ENCODE measurements around the gene DHRS13. TPM values are rescaled to one million over a fixed set of nuclear protein-coding genes. Genes with fewer than 3 reads are reported as not detected.

The DHRS13 gene, protein sequence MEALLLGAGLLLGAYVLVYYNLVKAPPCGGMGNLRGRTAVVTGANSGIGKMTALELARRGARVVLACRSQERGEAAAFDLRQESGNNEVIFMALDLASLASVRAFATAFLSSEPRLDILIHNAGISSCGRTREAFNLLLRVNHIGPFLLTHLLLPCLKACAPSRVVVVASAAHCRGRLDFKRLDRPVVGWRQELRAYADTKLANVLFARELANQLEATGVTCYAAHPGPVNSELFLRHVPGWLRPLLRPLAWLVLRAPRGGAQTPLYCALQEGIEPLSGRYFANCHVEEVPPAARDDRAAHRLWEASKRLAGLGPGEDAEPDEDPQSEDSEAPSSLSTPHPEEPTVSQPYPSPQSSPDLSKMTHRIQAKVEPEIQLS
- total RNA-seq (12.7 TPM), polyA plus RNA-seq (18.9 TPM)
- long read RNA-seq, donor 1 = 0 reads
- long read RNA-seq, donor 2 = 0 reads
- long read RNA-seq, donor 3, transcript DHRS13-201 (5 exons, 1,921 nt) = major isoform, 8 of 9 reads
- long read RNA-seq, donor 3, partial matches to known transcripts = 0 of 9 reads
- long read RNA-seq, donor 3, other reads (novel, unspliced or antisense) = 0 of 9 reads
- long read RNA-seq, donor 4, partial matches to known transcripts = 0 of 2 reads
- long read RNA-seq, donor 4, other reads (novel, unspliced or antisense) = 0 of 2 reads
- long read RNA-seq, donor 5, transcript DHRS13-201 (5 exons, 1,921 nt) = major isoform, 10 of 15 reads
- long read RNA-seq, donor 5, transcript DHRS13-202 (4 exons, 2,037 nt) = minor isoform, 5 of 15 reads
- long read RNA-seq, donor 5, partial matches to known transcripts = 0 of 15 reads
- long read RNA-seq, donor 5, other reads (novel, unspliced or antisense) = 0 of 15 reads
- long read RNA-seq, donor 6, transcript DHRS13-201 (5 exons, 1,921 nt) = major isoform, 8 of 11 reads
- long read RNA-seq, donor 6, partial matches to known transcripts = 0 of 11 reads
- long read RNA-seq, donor 6, other reads (novel, unspliced or antisense) = 0 of 11 reads
- long read RNA-seq, donor 7, partial matches to known transcripts = 0 of 2 reads
- long read RNA-seq, donor 7, other reads (novel, unspliced or antisense) = 0 of 2 reads
- long read RNA-seq, donor 8, partial matches to known transcripts = 0 of 2 reads
- long read RNA-seq, donor 8, other reads (novel, unspliced or antisense) = 0 of 2 reads
- long read RNA-seq, donor 9, partial matches to known transcripts = 0 of 1 reads
- long read RNA-seq, donor 9, other reads (novel, unspliced or antisense) = 0 of 1 reads
- long read RNA-seq, donor 10, partial matches to known transcripts = 0 of 1 reads
- long read RNA-seq, donor 10, other reads (novel, unspliced or antisense) = 0 of 1 reads

DNA sequence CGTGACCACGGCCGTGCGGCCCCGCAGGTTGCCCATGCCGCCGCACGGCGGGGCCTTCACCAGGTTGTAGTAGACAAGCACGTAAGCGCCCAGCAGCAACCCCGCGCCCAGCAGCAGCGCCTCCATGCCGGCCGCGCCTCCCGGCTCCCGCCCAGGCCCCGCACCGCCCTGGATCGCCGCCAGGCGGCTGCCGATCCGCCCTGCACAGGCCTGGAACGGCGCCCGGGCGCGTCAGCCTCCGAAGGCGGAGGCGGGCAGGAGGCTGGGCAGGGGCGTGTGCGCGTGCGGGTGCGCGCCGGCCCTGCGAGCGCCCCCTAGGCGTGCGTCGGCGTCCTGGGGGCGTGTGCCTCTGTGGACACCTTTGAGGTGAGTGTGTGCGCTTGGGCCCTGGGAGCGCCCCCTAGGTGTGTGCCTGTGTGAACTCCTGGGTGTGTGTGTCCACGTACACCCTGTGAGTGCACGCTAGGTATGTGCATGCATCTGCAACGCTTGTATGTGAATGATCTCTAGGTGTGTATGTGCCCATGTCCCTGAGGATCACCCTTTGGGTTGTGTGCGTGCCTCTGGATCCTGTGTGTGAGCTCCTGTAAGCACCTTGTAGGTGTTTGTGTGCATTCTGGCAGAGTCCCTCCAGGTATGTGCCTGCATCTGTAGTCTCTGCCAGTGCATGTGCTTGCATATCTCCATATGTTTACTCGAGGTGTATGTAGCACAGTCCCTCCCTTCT lies at the start of gene DHRS13:
DHRS13 (minus strand) TSS at position 261 of the 727 bp plus-strand sequence; CDS start at position 126, 135 bp downstream.
- Histone ChIP-seq H3K27ac (ENCODE audit: low read depth in 1 of 2, low read length in 1 of 2) (peak within 1 kb of the TSS; percentile 43 to 76), H3K27me3 (ENCODE audit: control insufficient read depth in 2 of 2, insufficient read depth in 1 of 2, low read length in 1 of 2) (no peaks in the 10 kb centered on the region), H3K4me1 (ENCODE audit: control insufficient read depth in 2 of 2, insufficient read depth in 2 of 2, low read length in 2 of 2) (peaks cover 10 to 22% of the 10 kb centered on the region in 2 donors), H3K36me3 (ENCODE audit: control insufficient read depth in 2 of 2, insufficient read depth in 2 of 2, low read length in 1 of 2) (peaks cover 24 to 32% of the 10 kb centered on the region in 2 donors), H3K4me3 (ENCODE audit: low read length in 2 of 2) (peak within 1 kb of the TSS; percentile 58 to 75), H3K9me3 (ENCODE audit: control insufficient read depth in 2 of 2, insufficient read depth in 1 of 2, low read length in 1 of 2) (peaks cover 0 to 5% of the 10 kb centered on the region in 2 donors)
- DNase-seq (ENCODE audit: low read depth in 6 of 9, low spot score in 9 of 9) = peak; percentile 78 to 97 (median 89)
- 2% methylated on average over 55 of the region's 55 CpGs for WGBS

DNA sequence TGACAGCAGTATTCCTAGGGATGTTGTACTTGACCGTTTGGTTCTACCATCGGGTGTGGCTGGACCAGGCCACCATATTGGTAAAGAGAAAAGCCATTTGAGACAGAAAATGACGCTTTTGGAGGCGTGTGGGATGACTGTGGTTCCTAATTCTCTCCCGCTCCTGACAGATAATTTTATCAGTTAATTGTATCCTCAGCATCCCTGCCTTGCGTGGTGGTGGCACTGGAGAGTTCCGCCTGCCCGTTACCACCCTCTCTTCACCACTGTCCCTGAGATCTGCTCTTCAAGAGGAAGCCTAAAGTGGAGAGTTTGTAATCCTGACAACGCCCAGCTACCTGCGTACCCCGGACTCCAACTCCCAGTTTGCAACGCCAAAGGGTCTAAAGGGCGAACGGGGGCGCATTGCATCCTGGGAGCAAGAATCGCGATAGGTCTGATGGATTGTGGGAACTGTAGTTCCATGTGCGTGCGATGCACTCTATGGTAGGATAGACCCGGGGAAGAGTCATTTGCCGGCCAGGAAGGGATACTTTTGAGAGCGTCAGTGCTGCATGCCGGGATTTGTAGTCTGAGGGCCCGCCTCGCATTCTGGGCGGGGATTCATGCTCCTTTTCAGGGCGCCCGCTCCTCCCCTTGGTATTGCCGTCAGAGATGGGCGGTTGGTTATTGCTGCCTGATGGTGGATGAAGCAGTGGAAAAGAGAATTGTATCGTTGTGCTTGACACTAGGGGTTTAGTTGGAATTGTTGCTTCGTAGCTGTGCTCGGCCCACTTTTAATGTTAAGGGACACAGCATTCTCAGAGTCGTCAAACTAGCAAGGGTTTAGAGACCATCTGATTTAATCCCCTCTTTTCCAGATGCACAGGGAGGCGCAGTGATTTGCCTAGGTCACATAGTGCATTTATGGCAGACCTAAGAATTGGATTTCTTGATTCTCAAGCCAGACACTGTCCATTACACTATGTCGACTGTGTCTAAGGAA lies 49.4 kb upstream of the DHRS13 start:
- Histone ChIP-seq H3K36me3 (ENCODE audit: control insufficient read depth in 2 of 2, insufficient read depth in 2 of 2, low read length in 1 of 2) (peaks cover 0 to 2% of the 10 kb centered on the region in 2 donors), H3K4me1 (ENCODE audit: control insufficient read depth in 2 of 2, insufficient read depth in 2 of 2, low read length in 2 of 2) (peaks cover 22 to 34% of the 10 kb centered on the region in 2 donors), H3K27ac (ENCODE audit: low read depth in 1 of 2, low read length in 1 of 2) (peak overlapping the region; percentile 99 to 100), H3K9me3 (ENCODE audit: control insufficient read depth in 2 of 2, insufficient read depth in 1 of 2, low read length in 1 of 2) (no peaks in the 10 kb centered on the region), H3K27me3 (ENCODE audit: control insufficient read depth in 2 of 2, insufficient read depth in 1 of 2, low read length in 1 of 2) (no peaks in the 10 kb centered on the region), H3K4me3 (ENCODE audit: low read length in 2 of 2) (peak overlapping the region; percentile 56 to 68)
- WGBS = 7% methylated on average over 36 of the region's 36 CpGs
- DNase-seq (ENCODE audit: low read depth in 6 of 9, low spot score in 9 of 9) = peak; percentile 97 to 100 (median 99)

DNA sequence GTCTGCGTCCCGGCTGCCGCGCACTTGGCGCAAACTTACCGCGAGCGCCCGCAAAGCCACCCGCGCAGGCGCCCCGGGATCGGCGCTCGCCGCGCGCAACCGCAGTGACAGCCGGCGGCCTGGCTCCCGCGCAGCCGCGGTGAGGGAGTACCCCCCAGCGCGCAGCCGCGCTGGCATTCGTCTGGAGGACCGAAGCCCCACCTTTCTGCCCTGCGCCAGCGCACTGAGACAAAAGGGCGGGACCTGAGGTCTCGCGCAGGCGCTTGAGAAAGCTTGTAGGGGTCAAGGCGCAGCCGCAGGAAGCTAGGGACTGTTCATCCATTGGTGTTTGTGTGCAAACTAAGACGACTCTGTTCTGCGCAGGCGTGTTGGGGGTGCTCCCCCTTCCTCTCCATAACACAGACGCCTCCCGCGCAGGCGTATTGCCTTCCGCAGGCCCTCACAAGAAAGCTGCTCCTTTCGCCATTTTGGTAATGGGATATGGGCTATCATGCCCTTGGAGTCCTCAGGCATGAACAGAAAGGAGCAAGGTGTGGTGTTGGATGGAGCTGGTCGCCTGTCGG lies 48.6 kb upstream of the DHRS13 start, which contains the start of gene PHF12:
PHF12 (minus strand) TSS at position 91 of the 563 bp plus-strand sequence. CDS start 558 bp downstream, outside the sequence.
- DNase-seq (ENCODE audit: low read depth in 6 of 9, low spot score in 9 of 9) = peak; percentile 97 to 100 (median 100)
- Histone ChIP-seq H3K4me1 (ENCODE audit: control insufficient read depth in 2 of 2, insufficient read depth in 2 of 2, low read length in 2 of 2) (peaks cover 22 to 40% of the 10 kb centered on the region in 2 donors), H3K27ac (ENCODE audit: low read depth in 1 of 2, low read length in 1 of 2) (peak within 1 kb of the TSS; percentile 99 to 100), H3K4me3 (ENCODE audit: low read length in 2 of 2) (peak within 1 kb of the TSS; percentile 72 to 89), H3K27me3 (ENCODE audit: control insufficient read depth in 2 of 2, insufficient read depth in 1 of 2, low read length in 1 of 2) (no peaks in the 10 kb centered on the region), H3K9me3 (ENCODE audit: control insufficient read depth in 2 of 2, insufficient read depth in 1 of 2, low read length in 1 of 2) (no peaks in the 10 kb centered on the region), H3K36me3 (ENCODE audit: control insufficient read depth in 2 of 2, insufficient read depth in 2 of 2, low read length in 1 of 2) (peaks cover 0 to 6% of the 10 kb centered on the region in 2 donors)
- WGBS = under 1% methylated on average over 51 of the region's 51 CpGs

DNA sequence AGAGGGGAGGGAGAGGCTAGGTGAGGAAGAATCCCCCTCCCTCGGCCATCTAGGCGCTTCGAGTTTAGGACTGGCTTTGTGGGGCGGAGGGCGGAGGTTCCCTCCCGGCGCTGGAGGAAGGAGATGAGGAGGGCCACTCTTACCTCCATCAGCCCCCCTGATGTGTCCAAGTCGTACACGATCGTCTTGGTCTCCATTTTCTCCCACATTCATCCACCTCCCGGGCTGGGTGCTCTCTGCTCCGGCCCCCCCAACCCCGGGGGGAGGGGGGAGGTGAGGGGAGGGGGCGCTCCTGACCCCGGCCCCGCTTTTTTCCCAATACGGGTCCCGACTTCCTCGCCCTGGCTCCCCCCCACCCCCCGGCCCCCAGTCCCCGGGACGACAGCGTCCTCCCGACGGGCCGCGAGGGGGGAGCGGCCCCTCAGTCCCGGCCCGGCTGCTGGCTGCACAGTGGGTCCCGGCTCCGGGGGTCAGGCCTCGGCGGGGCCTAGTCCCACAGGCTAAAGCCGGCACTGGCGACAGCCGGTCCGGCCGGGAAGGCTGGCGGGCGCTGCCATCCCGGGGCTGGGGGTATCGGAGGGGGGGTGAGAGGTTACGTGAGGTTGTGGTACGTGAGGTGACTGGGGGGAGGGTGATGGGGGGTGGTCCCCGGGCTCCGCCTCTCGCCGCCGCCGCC lies 48.0 kb upstream of the DHRS13 start:
- Histone ChIP-seq H3K27me3 (ENCODE audit: control insufficient read depth in 2 of 2, insufficient read depth in 1 of 2, low read length in 1 of 2) (no peaks in the 10 kb centered on the region), H3K4me3 (ENCODE audit: low read length in 2 of 2) (peak overlapping the region; percentile 72 to 89), H3K9me3 (ENCODE audit: control insufficient read depth in 2 of 2, insufficient read depth in 1 of 2, low read length in 1 of 2) (no peaks in the 10 kb centered on the region), H3K36me3 (ENCODE audit: control insufficient read depth in 2 of 2, insufficient read depth in 2 of 2, low read length in 1 of 2) (peaks cover under 1 to 12% of the 10 kb centered on the region in 2 donors), H3K27ac (ENCODE audit: low read depth in 1 of 2, low read length in 1 of 2) (peak overlapping the region; percentile 89 to 92), H3K4me1 (ENCODE audit: control insufficient read depth in 2 of 2, insufficient read depth in 2 of 2, low read length in 2 of 2) (peaks cover 22 to 45% of the 10 kb centered on the region in 2 donors)
- under 1% methylated on average over 51 of the region's 51 CpGs for WGBS
- DNase-seq (ENCODE audit: low read depth in 6 of 9, low spot score in 9 of 9) = no peak

DNA sequence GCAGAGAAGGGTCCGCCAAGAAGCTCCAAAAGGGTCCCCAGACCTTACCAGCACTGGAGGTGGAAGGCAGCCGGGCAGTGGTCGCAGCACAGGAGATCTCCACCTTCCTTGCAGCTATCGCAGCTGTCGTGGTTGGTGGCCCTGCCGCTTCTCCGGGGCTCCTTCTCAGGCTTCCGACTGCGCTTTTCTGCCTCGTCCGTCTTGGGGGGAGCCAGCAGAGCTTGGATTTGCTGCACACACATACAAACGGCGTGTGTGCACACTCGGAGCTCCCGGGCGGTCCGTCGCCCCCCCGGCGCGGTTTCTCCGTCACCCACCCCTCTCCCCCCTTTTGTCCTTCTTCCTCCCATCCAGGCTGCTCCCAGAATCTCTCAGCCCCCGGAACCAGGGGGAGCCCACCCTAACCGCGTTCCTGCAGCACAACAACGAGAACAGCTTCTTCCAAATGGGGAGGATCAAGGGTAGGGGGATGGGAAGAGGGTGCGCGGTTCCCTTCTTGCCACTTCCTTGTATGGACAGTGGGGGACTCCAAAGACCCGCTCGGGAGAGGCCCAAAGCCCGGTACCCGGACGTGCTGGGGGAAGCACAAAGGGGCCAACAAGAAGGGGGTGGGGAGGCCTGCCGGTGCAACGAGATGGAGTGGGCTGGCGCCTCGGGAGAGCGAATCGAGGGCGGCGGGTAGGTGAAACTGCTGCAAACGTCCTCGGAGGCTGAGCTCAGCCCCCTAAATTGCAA lies 47.3 kb upstream of the DHRS13 start:
- under 1% methylated on average over 43 of the region's 43 CpGs for WGBS
- DNase-seq (ENCODE audit: low read depth in 6 of 9, low spot score in 9 of 9) = peak in 7 of 9 donors; percentile 31 to 72 (median 50)
- Histone ChIP-seq H3K9me3 (ENCODE audit: control insufficient read depth in 2 of 2, insufficient read depth in 1 of 2, low read length in 1 of 2) (no peaks in the 10 kb centered on the region), H3K36me3 (ENCODE audit: control insufficient read depth in 2 of 2, insufficient read depth in 2 of 2, low read length in 1 of 2) (peaks cover 5 to 14% of the 10 kb centered on the region in 2 donors), H3K4me1 (ENCODE audit: control insufficient read depth in 2 of 2, insufficient read depth in 2 of 2, low read length in 2 of 2) (peaks cover 22 to 49% of the 10 kb centered on the region in 2 donors), H3K27ac (ENCODE audit: low read depth in 1 of 2, low read length in 1 of 2) (peak overlapping the region; percentile 89 to 92), H3K4me3 (ENCODE audit: low read length in 2 of 2) (peak overlapping the region; percentile 72 to 89), H3K27me3 (ENCODE audit: control insufficient read depth in 2 of 2, insufficient read depth in 1 of 2, low read length in 1 of 2) (no peaks in the 10 kb centered on the region)

DNA sequence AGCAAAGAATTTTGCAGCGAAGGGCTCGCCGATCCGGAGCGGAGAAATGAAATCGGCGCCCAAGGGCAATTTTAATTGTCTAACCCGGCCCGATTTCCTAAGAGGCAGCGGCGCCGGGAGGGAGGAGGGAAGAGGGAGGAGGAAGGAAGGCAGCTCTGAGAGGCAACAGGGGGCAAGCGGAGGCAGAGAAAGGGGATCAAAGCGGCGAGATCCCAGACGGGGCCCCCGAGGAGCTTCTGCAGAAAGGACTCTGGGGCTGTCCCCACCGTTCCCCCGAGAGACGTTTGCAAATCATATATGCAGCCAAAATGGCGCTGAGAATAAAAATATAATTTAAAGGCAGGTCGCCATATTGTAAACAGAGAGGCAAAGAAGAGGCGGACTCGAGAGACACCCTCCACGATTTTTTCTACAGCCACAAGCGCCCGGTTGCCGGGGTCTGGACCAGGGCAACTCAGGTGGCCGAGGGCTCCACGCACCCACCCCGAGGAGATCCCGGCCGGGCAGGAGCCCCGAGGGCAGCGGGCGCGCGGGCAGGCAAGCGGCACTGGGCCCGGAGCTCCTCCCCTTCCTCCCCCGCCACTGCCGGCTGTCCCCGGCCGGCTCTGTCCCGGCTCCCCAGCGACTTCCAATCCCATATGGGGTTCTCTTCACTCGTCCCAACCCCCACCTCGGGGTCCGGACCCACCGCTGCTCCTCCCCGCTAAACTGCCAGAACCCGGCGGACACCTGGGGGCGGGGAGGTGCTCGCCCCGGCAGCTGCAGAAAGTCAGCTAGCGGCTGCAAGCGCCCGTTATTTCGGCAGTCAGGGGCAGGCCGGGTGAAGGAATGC lies 46.5 kb upstream of the DHRS13 start:
- Histone ChIP-seq H3K36me3 (ENCODE audit: control insufficient read depth in 2 of 2, insufficient read depth in 2 of 2, low read length in 1 of 2) (peaks cover 9 to 21% of the 10 kb centered on the region in 2 donors), H3K9me3 (ENCODE audit: control insufficient read depth in 2 of 2, insufficient read depth in 1 of 2, low read length in 1 of 2) (no peaks in the 10 kb centered on the region), H3K4me3 (ENCODE audit: low read length in 2 of 2) (peak overlapping the region; percentile 72 to 89), H3K27ac (ENCODE audit: low read depth in 1 of 2, low read length in 1 of 2) (peak overlapping the region; percentile 89 to 92), H3K27me3 (ENCODE audit: control insufficient read depth in 2 of 2, insufficient read depth in 1 of 2, low read length in 1 of 2) (no peaks in the 10 kb centered on the region), H3K4me1 (ENCODE audit: control insufficient read depth in 2 of 2, insufficient read depth in 2 of 2, low read length in 2 of 2) (peaks cover 22 to 50% of the 10 kb centered on the region in 2 donors)
- under 1% methylated on average over 61 of the region's 61 CpGs for WGBS
- DNase-seq (ENCODE audit: low read depth in 6 of 9, low spot score in 9 of 9) = peak in 6 of 9 donors; percentile 29 to 70 (median 45)

All from thymus (tissue), 14 donors.